Renal pelvis (tissue), 3 donors: Measurements from ENCODE around the gene SNX30. TPM values are rescaled to one million over a fixed set of nuclear protein-coding genes. Genes with fewer than 3 reads are reported as not detected.

ENCODE experiments used
- polyA plus RNA-seq, 3 donors: library from polyadenylated mRNA; unstranded; fragments of 120-200 nt; gene quantifications; one replicate each; pipeline ENCODE4 v1.2.1, GENCODE V29; 2013; ENCODE audit not compliant: insufficient read length in 3 of 3

The SNX30 gene
- polyA plus RNA-seq, 3 donors = 17.7 to 22.3 (median 22.2) TPM

Other genes starting within 250 kb of the SNX30 start
- gene INIP, start 32.6 kb upstream of the SNX30 start, polyA plus RNA-seq = 10 to 100 TPM; 28.1 to 31.0 (median 29.2) TPM
- gene SLC46A2, start 140.1 kb downstream of the SNX30 start, polyA plus RNA-seq = under 1 TPM; 0.16 to 0.43 (median 0.17) TPM